Fibroblast of lung (primary cell): Measurements from ENCODE around the gene TCTA.

Experiments
- CTCF ChIP-seq, 2 donors: IDR thresholded peaks in 1 of 2; conservative IDR thresholded peaks in 1 of 2; 1 replicate in 1 of 2; 2 replicates in 1 of 2; pipeline ENCODE4 v1.5.1; 2011 to 2012; ENCODE audit warnings: low read length in 2 of 2, control low read depth in 1 of 2, inconsistent platforms in 1 of 2, low read depth in 1 of 2, mild to moderate bottlenecking in 1 of 2
- EZH2 ChIP-seq: IDR thresholded peaks from 2 replicates; pipeline ENCODE4 v1.5.1; 2012; ENCODE audit warnings: low read length, control low read depth, mild to moderate bottlenecking; ENCODE audit errors: missing control alignments

DNA sequence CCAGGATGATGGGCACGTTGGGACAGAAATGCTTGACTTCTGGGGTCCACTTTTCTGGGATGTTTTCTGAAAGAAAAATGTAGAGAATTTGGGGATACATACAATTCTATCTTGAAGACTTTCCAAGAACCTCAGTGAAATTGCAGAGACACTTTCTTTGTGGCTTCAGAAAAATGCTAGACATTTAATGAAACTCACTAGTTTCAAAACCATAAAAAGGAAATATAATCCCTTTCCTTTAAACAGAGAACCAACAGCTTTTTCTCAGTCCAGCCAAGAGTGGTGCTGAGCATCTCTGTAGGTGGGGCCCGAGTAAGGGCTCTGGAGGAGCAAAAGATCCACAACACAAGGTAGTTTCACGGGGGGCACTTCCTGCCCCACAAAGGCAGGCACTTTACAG is 49.7 kb upstream of the TCTA start:
- TF ChIP-seq CTCF (conservative IDR thresholded peaks at IDR 0.05 in 1 of 2, IDR thresholded peaks at IDR 0.05 in 1 of 2; ENCODE audit: low read depth in 1 of 2, low read length in 2 of 2) (no peak), EZH2 (no peak)
